ENCODE results near the gene NPHP4. TPM values are rescaled to one million over a fixed set of nuclear protein-coding genes. Genes with fewer than 3 reads are reported as not detected.
"Not testable (repeated sequence)": the region's sequence is repeated elsewhere in the genome, so short reads cannot be mapped to it uniquely, and the experiment has no call there.

The NPHP4 gene
- total RNA-seq, 2 experiments from 2014 or later: 14.2 to 15.7 TPM

DNA sequence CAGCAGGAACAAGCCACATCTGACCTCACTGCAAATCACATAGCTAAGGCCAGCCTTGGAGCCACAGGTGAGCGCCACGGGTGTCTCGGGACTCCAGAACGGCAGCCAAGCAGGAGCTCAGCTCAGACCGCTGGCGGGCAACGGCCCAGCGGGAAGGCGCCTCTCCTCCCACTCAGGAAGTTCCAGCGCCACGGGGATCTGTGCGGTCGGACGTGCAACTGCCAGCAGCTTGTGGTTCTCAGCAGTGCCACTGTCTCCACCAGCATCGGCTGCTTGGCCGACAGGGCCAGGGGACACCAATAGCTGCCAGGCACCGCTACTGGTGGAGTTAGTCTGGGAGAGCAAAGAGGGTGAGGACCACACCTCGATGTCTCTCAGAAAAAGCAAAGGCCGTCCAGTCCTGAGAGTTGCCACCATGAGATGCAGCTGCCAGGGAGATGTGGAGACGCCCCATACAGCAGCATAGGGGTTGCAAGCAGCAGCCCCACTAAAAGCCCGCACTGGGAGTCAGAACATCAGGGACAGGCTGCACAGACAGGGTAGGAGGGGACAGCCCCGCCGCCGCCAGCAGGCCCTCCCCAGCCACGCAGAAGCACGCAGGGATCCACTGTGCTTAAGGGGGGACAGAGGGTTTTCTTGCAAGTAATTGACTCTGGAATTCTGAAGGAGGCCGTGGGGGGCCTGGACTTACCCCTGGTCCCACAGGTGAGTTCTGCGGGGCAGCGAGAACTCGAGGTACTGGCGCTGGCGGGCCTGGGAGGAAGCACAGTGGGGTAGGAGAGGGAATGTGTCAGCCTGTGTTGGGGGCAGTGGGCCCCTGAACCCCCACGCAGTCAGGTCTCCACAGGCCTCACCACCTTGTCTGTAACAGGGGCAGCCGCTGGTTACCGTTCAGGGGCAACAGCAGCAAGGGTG lies 83.5 kb downstream of the NPHP4 start:
- ChIA-PET CTCF (no interaction called here), POLR2A (no interaction called here)

DNA sequence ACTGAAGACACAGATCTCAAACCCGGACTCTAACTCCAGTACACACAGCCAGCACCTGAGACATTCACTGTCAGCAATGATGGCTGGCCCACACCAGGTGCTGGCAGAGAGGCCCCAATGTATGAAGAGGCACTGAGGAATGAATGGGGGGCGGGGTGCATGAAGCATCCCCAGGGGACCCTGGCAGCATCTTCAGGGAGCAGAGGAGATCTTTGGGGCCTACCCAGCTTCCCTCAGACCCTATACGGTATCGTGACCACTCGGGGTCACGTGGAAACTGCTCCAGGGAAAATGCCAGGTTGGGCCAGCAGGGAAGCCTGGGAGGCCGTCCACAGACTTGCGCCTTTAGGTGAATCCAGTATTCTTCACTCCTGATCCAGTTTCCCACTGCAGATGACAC lies 84.3 kb downstream of the NPHP4 start:
- ChIA-PET POLR2A (no interaction called here), CTCF (no interaction called here)

DNA sequence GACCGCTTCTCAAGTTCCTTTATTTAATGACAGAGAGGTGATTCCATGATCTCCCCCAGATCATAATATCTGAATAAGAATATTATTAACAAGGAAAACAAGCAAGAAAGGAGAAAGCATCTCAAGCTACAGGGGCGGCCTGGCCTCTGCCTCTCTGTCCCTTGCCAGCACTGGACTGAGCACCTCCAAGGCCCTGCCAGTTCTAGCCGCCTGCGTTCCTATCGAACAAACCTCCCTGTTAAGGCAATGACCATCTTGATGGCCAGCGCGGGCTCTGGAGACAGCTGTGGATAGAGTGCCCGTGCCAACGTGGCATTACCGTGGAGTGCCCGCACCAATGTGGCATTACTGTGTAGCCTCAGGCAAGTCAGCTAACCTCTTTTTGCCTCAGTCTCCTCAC lies 84.8 kb downstream of the NPHP4 start:
- ChIA-PET CTCF (no interaction called here), POLR2A (no interaction called here)

DNA sequence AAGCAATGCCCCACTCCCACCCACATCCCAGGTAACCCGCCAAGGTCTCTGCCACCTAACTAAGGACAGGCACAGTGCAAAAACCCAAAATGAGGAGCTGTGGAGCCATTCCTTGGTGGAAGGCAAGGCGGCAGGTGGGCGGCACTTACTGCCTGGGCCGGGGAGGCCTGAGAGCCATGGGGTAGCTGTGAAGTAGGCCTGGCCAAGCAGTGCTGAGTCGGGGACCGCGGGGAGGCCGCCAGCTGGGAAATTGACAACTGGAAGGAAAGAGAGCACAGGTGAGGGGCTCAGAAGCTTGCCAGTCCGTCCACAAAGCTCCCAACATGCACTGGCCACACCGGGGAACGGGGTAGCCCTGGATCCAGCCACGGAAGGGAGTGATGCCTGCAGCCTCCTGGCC lies 85.3 kb downstream of the NPHP4 start:
- ChIA-PET CTCF (no interaction called here), POLR2A (no interaction called here)

DNA sequence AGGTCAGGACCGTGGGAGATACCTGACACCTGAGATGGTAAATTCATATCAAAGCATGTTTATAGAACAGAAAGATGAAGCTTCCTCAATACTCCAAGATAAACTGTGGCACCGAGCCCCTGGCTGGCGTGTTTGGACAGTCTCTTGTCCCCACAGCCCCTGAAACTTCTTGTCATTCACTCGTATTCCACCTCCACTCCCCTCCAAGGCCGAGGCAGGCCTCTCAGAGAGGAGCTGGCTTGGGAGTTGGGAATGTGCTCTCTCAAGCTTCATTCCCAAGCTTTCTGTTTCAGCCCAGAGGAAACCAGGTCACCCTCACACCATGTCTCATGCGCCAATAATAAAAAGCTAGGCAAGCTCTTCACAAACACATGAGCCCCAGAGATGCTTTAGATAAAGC lies 86.1 kb downstream of the NPHP4 start:
- ChIA-PET CTCF (no interaction called here), POLR2A (no interaction called here)

DNA sequence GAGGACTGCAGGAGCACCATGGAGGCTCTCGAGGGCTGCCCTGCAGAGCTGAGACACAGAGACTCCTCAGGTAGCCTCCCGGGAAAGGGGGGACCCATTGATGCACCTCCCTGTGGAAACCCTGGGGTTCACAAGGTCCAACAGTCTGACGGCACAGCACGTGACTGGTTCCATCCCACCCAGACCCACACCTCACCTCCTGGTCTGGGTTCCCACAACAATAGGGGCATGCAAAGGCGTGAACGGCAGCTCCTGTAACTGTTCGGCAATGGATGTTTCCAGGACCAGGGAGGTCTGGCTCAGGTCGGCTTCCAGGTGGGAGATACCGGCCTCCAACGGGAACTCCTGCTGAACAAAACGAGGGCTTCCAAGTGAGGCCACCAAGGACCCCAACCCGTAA lies 86.8 kb downstream of the NPHP4 start:
- CTCF ChIA-PET: no interaction called here
- POLR2A ChIA-PET: no interaction called here

DNA sequence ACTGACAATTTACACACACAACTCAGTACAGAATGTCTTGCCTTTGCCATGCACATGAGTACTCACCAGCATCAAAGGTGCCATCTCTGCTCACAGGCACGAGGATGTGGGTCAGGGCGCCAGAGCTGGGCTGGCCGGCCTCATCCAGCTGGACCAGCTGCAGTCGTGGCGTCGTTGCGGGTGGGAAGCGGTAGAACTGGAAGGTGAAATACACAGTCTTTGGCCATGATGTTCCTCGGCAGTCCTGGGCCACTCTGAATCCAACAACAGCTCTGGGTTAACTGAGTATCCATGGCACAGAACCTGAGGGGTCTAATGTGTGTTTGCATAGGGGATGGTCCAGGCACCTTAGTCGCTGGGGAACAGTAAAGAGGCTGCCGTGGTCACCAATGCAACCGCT lies 87.7 kb downstream of the NPHP4 start:
- ChIA-PET POLR2A (no interaction called here), CTCF (no interaction called here)

DNA sequence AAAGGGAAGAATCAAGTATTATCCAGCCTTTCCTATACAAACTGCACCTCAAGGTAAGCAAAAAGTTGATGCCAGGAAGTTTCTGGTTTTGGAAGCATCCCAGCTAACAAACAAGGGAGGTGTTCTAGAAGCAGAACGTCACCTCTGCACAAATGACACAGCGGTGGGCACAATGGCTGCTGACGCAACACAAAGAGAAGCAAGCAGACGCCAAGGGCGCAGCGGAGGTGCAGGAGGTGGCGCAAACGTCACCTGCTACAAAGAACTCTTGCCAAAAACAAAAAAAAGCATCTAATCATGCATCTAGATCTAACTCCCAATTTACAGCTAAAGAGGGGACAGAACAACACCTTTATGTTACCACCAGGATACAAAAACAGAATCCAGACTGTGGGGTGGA lies 88.5 kb downstream of the NPHP4 start:
- ChIA-PET POLR2A (no interaction called here), CTCF (no interaction called here)

DNA sequence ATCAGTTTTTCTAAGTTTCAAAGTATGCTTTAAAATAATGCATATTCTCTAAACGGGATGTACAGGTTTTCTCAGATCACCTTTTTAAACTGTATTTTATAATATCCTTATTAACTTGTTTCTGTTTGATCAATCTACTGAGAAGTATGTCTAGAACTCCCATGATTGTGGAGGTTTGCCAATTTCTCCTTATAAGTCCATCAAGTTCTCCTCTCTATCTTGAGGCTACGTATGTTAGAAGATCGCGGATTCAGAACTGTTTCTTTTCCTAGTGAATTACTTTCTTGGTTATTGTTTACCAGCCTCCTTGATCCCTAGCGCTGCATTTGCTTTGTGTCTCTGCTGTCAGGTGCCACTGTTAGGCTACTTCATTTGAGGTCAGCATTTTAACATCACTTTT lies 89.2 kb downstream of the NPHP4 start:
- CTCF ChIA-PET: no interaction called here
- POLR2A ChIA-PET: no interaction called here

DNA sequence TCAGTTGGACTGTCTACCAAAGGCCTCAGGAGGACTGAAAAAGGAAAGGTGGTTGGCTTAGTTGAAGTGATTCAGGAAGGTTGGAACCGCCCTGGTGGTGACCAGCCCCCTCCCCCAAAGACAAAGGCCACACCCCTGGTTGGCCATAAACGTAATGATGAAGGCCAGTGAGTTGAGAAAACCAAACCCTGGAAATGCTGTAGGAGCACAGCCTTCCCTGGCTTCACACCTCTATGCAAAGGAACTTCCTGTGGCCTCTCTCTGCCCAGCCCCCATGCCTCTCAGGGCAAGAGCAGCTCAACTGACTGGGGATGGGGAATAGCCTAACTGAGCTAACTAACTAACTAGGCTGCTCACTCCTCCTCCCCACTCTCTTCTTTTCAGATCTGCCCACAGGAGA lies 90.4 kb downstream of the NPHP4 start:
- ChIA-PET CTCF (no interaction called here), POLR2A (no interaction called here)

DNA sequence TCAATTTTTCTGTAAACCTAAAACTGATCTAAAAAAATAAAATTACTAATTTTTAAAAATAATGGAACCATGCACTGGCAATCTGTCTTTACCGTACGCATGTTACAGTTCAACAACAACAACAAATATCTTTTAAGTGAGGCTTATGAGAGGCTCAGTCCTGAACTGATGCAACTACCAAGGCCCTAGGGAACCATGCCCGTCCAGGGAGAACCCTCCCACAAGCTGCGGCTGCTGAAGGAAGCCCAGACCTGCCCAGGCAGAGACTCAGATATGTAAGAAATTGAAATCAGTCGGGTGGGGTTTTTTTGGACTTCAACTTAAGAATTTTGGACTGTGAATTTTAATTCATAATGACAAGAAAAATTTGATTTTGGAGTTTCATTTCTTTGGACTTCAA lies 91.1 kb downstream of the NPHP4 start:
- CTCF ChIA-PET: no interaction called here
- POLR2A ChIA-PET: no interaction called here

DNA sequence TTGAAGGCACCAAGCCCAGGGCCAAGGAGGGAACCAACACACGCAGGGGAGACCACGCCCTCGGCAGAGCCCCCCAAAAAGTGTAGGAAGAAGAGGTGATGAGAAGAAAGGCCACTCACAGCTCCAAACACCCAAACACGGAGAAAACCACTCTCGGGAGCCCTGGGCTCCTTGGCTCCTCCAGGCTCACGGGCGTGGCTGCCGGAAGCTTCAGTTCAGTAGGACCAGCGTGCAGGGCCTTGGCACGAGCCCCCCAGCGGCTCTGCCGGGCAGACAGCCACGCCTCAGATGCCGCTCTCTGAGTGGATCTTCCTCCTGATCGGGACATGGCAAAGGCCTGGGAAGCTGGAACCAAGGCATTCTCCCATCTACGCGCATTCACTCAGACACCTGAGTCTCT lies 94.0 kb downstream of the NPHP4 start:
- POLR2A ChIA-PET: no interaction called here
- CTCF ChIA-PET: no interaction called here

DNA sequence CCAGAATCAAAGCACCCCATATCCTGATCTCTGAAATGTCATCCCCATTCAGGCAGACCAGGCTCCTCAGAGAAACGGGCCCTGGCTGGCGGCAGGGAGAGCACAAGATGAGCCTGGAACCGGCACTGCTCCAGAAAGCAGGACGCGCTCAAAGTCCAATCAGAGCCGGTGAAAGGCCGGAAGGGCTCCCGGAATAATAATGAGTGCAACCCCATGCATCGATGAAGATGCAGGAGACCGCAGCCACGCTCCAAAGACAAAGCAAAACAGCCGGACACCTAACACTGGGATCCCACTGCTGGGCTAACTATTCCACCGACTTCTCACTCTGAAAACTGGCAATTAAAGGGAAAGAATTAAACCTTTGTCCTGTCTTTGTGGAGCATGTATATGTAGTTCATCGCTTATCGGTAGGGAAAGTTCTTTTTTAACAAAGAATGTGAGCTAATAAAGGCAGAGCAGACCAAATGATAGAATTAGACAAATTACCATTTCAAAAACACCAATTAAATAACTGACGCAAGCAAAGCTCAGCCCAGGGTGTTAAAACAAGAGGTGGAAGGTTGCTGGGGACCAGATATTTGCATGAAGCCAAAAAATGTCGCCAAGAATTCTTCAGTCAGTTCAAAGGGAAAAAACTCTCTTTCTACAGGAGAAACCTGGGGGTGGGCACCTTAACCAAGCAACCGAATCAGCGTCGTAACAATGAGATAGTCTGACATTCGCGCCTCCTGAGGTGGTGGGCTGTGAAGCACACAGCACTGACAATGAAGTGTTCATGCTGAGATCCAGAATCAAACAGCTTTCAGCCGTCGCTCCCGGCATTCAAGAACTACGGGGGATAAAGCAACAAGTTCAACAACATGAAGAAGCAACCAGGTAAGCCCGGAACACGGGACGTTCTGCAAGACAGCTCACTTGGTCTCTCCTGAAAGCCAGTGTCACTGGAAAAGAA lies 95.2 kb downstream of the NPHP4 start:
- ChIA-PET POLR2A (no interaction called here), CTCF (no interaction called here)

DNA sequence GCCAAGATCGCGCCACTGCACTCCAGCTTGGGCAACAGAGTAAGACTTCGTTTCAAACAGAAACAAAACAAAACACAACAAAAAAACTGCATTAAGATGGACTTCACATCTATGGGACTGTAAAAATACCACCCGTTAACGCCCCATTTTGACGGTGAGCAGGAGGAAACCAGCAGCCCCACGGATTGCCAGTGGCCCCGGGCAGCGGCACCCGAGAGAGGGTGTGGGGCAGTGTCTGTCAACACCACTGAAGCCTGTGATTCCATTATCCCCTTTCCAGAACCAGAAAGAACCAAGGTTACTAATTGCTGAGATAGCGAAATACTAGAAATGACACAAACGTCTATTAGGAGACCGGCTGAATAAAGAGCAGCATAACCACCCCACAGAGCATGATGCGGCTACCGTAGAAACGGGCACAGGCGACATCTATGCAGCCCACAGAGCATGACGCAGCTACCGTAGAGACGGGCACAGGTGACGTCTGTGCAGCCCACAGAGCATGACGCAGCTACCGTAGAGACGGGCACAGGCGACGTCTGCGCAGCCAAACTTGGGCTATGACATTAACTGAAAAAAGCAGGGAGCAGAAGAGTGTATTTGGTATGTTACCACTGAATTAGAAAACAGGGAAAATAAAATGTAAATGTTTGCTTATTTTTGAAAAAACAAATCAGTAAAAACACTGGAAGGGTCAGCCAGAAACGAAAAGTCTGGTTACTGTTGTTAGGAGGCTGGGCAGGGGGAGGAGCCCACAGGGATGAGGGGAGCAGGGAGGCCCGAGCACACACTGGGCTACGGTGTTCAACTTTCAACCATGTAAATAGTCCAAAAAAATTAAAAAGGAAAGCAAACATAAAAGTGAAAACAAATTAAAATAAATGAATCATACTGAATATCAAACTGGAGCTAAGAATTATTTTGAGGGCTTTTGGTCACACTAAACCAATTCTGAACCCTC lies 96.5 kb downstream of the NPHP4 start:
- ChIA-PET CTCF (no interaction called here), POLR2A (no interaction called here)

DNA sequence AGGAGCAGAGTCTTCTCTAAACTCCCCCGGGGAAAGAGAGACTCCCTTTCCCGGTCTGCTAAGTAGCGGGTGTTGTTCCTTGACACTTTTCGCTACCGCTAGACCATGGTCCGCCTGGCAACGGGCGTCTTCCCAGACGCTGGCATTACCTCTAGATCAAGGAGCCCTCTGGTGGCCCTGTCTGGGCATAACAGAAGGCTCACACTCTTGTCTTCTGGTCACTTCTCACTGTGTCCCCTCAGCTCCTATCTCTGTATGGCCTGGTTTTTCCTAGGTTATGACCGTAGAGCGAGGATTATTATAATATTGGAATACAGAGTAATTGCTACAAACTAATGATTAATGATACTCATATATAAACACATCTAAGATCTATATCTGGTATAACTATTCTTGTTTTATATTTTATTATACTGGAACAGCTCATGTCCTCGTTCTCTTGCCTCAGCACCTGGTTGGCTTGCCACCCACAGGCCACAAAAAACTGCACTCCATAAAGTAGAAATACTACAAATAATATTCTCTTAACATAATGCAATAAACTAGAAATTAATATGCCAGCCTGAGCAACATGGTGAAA lies 98.4 kb downstream of the NPHP4 start:
- CTCF ChIA-PET, POLR2A ChIA-PET: not testable (repeated sequence)

DNA sequence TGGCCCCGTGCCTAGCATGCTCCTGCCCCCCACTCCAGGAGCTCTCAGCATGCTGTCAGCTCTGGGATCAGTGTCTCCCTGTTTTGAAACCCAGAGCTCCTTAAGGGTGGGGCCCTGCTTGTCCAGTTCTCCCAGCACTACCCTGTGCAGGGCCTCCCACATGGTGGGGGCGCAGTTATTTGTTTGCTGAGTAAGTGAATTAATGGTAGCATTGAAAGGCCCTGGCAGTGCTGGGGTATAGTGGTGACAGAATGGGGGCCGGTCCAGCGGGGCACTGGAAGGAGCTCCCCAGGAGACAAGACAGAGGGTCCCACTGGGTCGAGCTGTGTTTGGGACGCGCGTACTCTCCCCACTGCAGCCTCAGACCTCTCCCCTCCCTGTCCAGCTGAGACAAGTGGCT lies 99.9 kb downstream of the NPHP4 start:
- ChIA-PET POLR2A (no interaction called here), CTCF (no interaction called here)

DNA sequence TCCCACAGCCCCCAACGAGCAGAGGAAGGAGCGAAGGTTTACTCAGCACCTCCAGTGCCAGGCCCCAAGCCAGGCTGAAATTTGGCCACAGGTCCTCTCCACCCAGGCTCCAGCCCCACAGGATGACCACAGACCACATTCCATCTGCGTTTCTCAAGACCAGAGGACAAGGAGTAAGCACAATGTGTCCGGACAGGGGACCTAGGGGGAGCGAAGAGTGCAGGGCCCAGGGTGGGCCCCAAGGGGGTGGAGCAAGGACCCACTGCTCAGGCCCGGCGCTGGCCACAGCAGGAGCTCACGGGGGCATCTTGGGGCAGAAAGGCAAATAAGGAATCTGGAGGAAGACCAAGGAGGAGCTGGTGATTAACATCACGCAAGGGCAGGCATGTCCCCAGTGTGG lies 100.5 kb downstream of the NPHP4 start:
- POLR2A ChIA-PET: no interaction called here
- CTCF ChIA-PET: no interaction called here

DNA sequence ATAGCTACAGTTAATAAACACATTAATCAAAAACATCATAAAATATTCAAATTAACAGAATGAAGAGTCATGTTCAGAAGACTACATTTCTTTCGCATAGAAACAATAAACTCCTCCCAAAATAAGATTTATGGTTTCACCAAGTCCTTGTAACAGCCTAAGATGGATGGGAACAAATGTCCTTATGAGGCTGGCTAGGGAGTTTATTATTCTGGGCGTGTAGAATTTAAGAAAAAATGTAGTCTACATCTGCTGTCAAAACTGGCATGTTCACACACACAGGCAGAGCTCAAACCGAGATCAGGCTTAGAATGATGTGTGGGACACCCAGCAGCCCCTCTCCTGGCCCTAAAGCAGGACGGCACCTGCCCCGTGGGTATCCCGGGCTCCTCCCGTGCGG lies 101.1 kb downstream of the NPHP4 start:
- ChIA-PET CTCF (no interaction called here), POLR2A (no interaction called here)

DNA sequence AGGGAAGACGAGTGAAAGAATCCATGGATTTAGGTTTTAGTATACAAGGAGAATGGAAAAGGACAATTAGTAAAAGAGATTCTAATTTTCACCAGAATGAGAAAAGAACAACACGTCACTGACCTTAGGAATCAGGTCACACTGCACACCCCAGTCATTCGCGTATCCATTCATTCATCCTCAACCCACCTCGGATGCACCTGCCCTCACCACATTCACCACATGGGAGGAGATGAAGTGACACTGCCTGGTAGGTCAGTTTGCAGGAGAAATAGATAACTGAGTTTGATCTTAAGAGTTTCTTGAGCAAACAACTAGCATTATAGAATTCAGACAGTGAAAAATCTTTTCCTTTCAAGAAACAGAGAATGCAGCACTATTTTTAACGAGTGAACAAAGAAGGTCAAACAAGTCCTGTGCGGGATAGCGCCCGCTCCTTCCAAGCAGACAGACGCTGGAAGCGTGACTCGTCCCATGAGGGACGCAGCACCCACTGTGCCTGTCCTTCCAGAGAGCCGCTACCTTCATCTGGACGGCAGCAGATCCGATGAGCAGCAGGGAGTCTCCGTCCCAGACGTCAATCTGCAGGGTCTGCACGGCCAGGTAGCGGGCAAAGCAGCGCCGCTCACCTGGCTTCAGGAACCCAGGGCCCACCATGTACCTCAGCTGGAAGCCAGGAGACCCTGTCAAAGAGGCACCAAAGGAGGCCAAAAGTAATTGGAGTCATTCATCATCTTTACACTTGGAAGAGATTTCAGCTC lies 101.7 kb downstream of the NPHP4 start:
- POLR2A ChIA-PET: no interaction called here

More for the DNA sequence above, 101.7 kb downstream of the NPHP4 start:
- CTCF ChIA-PET: no interaction called here
